Peyer's patch (tissue), 4 donors: Measurements from ENCODE around the gene SOD1. TPM values are rescaled to one million over a fixed set of nuclear protein-coding genes. Genes with fewer than 3 reads are reported as not detected.

ENCODE experiments used
- DNase-seq, 3 donors: peaks; one replicate each; pipeline ENCODE4 v3.0.0-alpha.2; 2017 to 2019
- H3K27ac ChIP-seq, 4 donors: fragments of 200-600 bp; sonication (generic); one replicate each; pipeline ENCODE4 v1.5.1; 2016 to 2019
- H3K27me3 ChIP-seq, 2 donors: fragments of 200-600 bp; sonication (generic); one replicate each; pipeline ENCODE4 v1.5.1; 2019
- H3K36me3 ChIP-seq, 3 donors: fragments of 200-600 bp; sonication (generic); one replicate each; pipeline ENCODE4 v1.5.1; 2016 to 2019
- H3K4me1 ChIP-seq, 4 donors: fragments of 200-600 bp; sonication (generic); one replicate each; pipeline ENCODE4 v1.5.1; 2016 to 2019
- H3K4me3 ChIP-seq, 4 donors: fragments of 200-600 bp; sonication (generic); 1 replicate in 3 of 4; 2 replicates in 1 of 4; pipeline ENCODE4 v1.5.1; 2016 to 2019; ENCODE audit warnings: mild to moderate bottlenecking in 1 of 4
- H3K9me3 ChIP-seq, 4 donors: fragments of 200-600 bp; sonication (generic); one replicate each; pipeline ENCODE4 v1.5.1; 2016 to 2019; ENCODE audit warnings: mild to moderate bottlenecking in 1 of 4
- CTCF ChIP-seq, 6 experiments: fragments of 450-650 bp in 4 of 6; fragments of 200-600 bp in 2 of 6; sonication (generic) in 1 of 6; IDR thresholded peaks; one replicate each; pipeline ENCODE4 v1.5.1; 2017 to 2019; ENCODE audit warnings: antibody characterized with exemption in 6 of 6, mild to moderate bottlenecking in 3 of 6, moderate library complexity in 1 of 6
- POLR2A ChIP-seq, 2 donors: fragments of 450-650 bp; IDR thresholded peaks; one replicate each; pipeline ENCODE4 v1.5.1; 2017; ENCODE audit warnings: antibody characterized with exemption in 2 of 2, mild to moderate bottlenecking in 2 of 2, moderate library complexity in 2 of 2
- total RNA-seq, 4 donors: library from RNA; depleted of rRNA; stranded (reverse); fragments of >200 nt; gene quantifications; one replicate each; pipeline ENCODE4 v1.1.0, GENCODE V29; 2016

Gene SOD1
- total RNA-seq, 4 donors from 2014 or later, result 102 to 304 (median 219) TPM

DNA sequence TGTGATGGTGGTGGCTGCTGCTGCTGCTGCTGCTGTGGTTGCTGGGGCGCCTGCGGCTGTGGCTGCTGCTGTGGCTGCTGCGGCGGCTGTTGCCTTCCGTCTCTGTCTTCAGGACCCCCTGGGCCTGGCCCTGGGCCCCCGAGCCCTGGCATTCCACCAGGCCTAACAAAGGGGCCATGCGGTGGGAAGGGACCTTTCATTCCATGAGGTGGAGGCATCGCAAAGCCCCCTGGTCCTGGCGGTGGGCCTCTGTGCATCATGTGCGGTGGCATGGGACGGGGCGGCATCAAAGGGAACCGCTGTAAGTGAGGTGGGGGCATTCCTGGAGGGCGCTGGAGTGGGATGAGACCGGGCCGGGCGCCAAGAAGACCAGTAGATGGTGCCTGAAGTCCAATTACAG is 12.4 kb downstream of the SOD1 start:
- DNase-seq, result no peak
- no peak overlapping the region for H3K27ac ChIP-seq

DNA sequence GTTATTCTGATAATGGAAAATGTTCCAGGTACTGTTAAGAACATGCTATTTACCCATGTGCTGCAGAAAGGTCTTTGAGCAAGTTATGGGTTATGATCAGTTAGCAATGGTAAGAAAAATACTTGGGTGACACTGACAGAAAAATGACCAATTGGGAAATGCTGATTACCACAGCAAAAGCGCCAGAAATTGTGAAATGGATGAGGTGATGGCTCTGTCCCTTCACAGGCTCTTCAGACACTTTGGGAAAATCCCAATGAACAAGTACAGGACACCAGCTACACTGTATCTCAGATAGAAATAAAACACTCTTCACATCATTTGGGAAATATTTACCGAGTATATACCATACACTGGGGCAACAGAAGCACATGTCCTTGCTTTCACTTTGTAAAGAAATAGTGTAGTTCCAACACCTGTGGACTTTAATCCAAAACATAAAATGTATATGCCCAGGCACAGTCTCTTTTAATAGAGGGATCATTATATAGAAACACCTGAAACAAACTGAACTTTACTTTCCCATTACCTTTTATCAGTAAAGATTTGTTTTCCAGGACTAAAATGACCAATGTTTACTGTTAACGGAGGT is 13.9 kb downstream of the SOD1 start:
- peaks cover 0 to 23% (median 0%) of the 10 kb centered on the region in 3 donors for H3K36me3 ChIP-seq
- H3K4me3 ChIP-seq, result no peak overlapping the region
- no peaks in the 10 kb centered on the region for H3K27me3 ChIP-seq
- H3K27ac ChIP-seq, result no peak overlapping the region
- no peak for DNase-seq
- TF ChIP-seq POLR2A (IDR thresholded peaks at IDR 0.05), result no peak
- no peak for TF ChIP-seq CTCF (IDR thresholded peaks at IDR 0.05)
- H3K9me3 ChIP-seq, result no peaks in the 10 kb centered on the region
- no peaks in the 10 kb centered on the region for H3K4me1 ChIP-seq

More for the DNA sequence above, 12.4 kb downstream of the SOD1 start:
- Histone ChIP-seq H3K27me3 (no peaks in the 10 kb centered on the region), H3K9me3 (no peaks in the 10 kb centered on the region), H3K36me3 (peaks cover 0 to 36% (median 0%) of the 10 kb centered on the region in 3 donors), H3K4me1 (no peaks in the 10 kb centered on the region), H3K4me3 (no peak overlapping the region)
- no peak for TF ChIP-seq POLR2A (IDR thresholded peaks at IDR 0.05)
- no peak for TF ChIP-seq CTCF (IDR thresholded peaks at IDR 0.05)

DNA sequence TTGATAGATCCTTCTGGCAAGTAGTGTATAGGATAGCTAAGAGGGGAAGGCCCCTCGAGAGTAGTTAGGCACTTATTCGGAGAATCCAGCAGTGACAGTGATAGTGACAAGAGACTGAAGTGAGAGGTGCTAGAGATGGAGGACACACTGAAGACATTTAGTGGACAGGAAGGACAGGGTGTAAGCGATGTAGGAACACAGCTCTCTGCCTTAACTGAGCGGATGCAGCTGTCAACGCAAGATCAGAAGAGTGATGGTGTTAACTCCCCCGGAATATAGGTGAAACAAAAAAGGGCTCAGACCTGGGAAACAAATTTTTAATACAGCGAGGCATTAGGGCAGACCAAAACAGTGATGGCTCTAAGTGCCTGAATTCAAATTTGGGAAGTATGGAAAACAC is 15.8 kb downstream of the SOD1 start:
- no peak for DNase-seq
- Histone ChIP-seq H3K27ac (no peak overlapping the region), H3K9me3 (no peaks in the 10 kb centered on the region), H3K4me1 (no peaks in the 10 kb centered on the region), H3K4me3 (no peak overlapping the region), H3K36me3 (peaks cover 0 to 23% (median 0%) of the 10 kb centered on the region in 3 donors), H3K27me3 (no peaks in the 10 kb centered on the region)
- TF ChIP-seq POLR2A (IDR thresholded peaks at IDR 0.05) (no peak), CTCF (IDR thresholded peaks at IDR 0.05) (no peak)

- no peak overlapping the region for H3K4me3 ChIP-seq
- no peaks in the 10 kb centered on the region for H3K4me1 ChIP-seq
- H3K36me3 ChIP-seq, result peaks cover 0 to 23% (median 0%) of the 10 kb centered on the region in 3 donors
- no peaks in the 10 kb centered on the region for H3K9me3 ChIP-seq
- H3K27me3 ChIP-seq, result no peaks in the 10 kb centered on the region
- no peak for DNase-seq
- no peak overlapping the region for H3K27ac ChIP-seq
- TF ChIP-seq CTCF (IDR thresholded peaks at IDR 0.05), result no peak
- TF ChIP-seq POLR2A (IDR thresholded peaks at IDR 0.05), result no peak
These were observed 16.5 kb downstream of the SOD1 start for GRCh38 chr21:31675960-31676359.

GRCh38 chr21:31677047-31677446 is 17.6 kb downstream of the SOD1 start:
- no peaks in the 10 kb centered on the region for H3K9me3 ChIP-seq
- TF ChIP-seq CTCF (IDR thresholded peaks at IDR 0.05), result no peak
- TF ChIP-seq POLR2A (IDR thresholded peaks at IDR 0.05), result no peak
- H3K27me3 ChIP-seq, result no peaks in the 10 kb centered on the region
- peaks cover 0 to 15% (median 0%) of the 10 kb centered on the region in 3 donors for H3K36me3 ChIP-seq
- H3K4me3 ChIP-seq, result no peak overlapping the region
- DNase-seq, result no peak
- H3K27ac ChIP-seq, result no peak overlapping the region
- no peaks in the 10 kb centered on the region for H3K4me1 ChIP-seq

DNA sequence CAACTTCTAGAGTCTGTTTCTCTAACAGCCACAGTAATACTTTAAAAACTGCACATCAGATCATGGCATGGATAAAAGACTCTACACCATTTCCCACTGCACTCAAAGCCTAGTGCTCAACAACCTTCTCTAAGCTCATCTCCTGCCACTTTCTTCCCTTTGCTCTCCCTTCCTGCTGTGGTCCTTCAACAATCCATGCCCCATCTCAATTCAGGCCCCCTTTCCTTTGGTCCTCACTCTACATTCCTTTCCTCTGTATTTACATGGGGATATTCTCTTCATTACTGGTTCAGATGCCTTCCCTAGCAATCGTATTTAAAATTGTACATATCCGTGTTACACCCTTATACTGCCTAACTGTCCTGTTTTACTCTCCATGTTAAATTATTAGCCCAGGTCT is 19.0 kb downstream of the SOD1 start:
- Histone ChIP-seq H3K4me3 (no peak overlapping the region), H3K27ac (no peak overlapping the region), H3K4me1 (no peaks in the 10 kb centered on the region), H3K36me3 (peaks cover 0 to 29% (median 0%) of the 10 kb centered on the region in 3 donors), H3K27me3 (no peaks in the 10 kb centered on the region), H3K9me3 (no peaks in the 10 kb centered on the region)
- DNase-seq, result no peak
- TF ChIP-seq CTCF (IDR thresholded peaks at IDR 0.05) (no peak), POLR2A (IDR thresholded peaks at IDR 0.05) (no peak)
